IPS-11a (cell line): ENCODE data around the gene RAC3.
A peak's percentile ranks its signal among the peaks of the same experiment; 100 is the strongest.

ENCODE experiments used
- H3K4me3 ChIP-seq: one replicate; pipeline ENCODE4 v1.5.1; 2013; ENCODE audit warnings: low read depth, low read length, control low read depth

The RAC3 gene

GRCh38 chr17:82022310-82022980 lies 9.0 kb upstream of the RAC3 start, which contains the start of gene CENPX:
Gene CENPX, minus strand, starts transcription at chr17:82022878. Its CDS starts 17 bp downstream, at chr17:82022861.
- H3K4me3 ChIP-seq = peak within 1 kb of the TSS; percentile 85

GRCh38 chr17:82022981-82023446 lies 8.5 kb upstream of the RAC3 start, which contains the start of gene LRRC45:
Gene LRRC45, plus strand, starts transcription at chr17:82023305. Its CDS starts 339 bp downstream, at chr17:82023644.
- H3K4me3 ChIP-seq = peak within 1 kb of the TSS; percentile 85

- H3K4me3 ChIP-seq = peak overlapping the region; percentile 58
Measured at GRCh38 chr17:82023447-82024241, 7.8 kb upstream of the RAC3 start.

DNA sequence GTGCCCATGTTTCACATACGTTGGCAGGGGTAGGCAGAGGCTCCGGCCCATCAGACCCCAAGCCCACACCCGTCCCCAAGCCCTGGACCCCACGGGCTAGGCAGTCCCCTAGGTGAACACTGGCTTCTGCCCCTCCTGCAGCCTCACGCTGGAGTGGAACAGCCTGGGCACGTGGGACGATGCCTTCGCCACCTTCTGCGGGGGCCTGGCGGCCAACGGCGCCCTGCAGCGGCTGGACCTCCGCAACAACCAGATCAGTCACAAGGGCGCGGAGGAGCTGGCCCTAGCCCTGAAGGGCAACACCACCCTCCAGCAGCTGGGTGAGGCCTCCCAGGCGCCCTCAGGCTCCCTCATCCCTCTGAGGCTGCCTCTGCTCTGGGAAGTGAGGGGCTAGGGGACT lies 6.6 kb upstream of the RAC3 start:
- no peak overlapping the region for H3K4me3 ChIP-seq

DNA sequence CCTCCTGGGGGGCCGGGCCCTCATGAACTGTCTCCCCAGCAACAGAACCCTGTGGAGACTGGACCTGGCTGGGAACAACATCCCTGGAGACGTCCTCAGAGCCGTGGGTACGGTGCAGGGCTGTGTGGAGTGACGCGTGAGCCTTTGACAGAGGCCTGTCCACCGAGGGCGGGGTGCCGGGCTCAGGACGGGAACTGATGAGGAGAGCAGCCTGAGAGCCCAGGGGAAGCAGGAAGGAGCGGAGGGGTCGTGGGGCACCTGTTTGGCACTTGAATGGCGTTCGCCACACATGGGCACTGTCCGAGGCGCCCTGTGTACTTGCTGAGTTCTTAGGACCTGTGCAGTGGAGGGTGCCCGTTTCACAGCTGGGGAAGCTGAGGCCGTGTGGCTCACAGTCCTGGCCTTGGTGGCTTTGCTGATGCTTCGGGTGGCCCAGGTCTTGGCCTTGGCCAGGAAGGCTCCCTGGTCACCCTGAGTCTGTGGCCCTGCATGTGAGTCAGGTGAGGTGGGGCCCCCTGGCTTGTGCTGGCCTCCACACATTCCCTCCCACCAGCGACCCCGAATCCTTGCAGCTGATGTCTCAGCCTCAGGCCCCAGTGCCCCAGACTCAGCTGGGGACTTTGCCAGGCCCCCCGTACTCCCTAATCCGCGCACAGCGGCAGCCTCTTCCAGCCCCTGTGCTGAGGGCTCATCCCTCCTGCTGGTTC lies 5.9 kb upstream of the RAC3 start:
- no peak overlapping the region for H3K4me3 ChIP-seq

- no peak overlapping the region for H3K4me3 ChIP-seq
Measured at GRCh38 chr17:82028246-82028645, 3.2 kb upstream of the RAC3 start.

DNA sequence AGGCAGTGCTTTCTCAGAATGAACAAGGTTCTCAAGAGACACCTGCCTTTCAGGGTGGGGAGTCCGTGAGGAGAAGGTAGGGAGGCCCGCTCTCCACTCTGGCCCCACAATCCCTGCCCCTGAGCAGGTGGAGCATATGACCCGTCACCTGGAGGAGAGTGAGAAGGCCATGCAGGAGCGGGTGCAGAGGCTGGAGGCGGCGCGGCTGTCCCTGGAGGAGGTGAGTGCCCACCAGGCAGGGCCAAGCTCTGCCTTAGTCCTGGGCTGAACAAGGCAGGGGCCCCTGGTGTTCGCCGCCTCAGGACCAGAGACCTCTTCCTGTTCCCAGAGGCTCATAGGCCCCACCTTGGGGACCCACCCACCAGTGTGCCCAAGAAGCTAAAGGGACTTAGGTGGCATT lies 2.5 kb upstream of the RAC3 start:
- H3K4me3 ChIP-seq = no peak overlapping the region

DNA sequence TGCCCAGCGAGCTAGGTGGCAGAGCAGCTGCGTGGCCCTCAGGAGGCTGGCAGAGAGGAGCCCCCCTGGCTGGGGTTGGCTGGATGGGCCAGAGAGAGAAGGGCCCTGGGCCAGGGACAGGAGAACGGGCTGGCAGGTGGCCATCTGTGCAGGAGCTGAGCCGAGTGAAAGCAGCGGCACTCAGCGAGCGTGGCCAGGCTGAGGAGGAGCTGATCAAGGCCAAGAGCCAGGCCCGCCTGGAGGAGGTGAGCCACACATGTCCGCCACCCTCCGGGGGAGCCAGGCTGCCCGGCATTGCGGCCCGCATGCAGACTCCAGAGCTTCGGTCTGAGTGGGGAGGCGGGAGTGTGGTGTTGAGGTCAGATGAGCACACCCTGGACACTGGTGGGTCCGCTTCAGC lies 2.1 kb upstream of the RAC3 start:
- H3K4me3 ChIP-seq = no peak overlapping the region

GRCh38 chr17:82029990-82030469 lies 1.4 kb upstream of the RAC3 start:
- no peak overlapping the region for H3K4me3 ChIP-seq

- peak overlapping the region; percentile 45 for H3K4me3 ChIP-seq
Measured at GRCh38 chr17:82030470-82031302, 792 bp upstream of the RAC3 start.

GRCh38 chr17:82031885-82032627 lies 578 bp downstream of the RAC3 start:
- H3K4me3 ChIP-seq = peak overlapping the region; percentile 62

GRCh38 chr17:82033359-82034085 lies 2.0 kb downstream of the RAC3 start:
- no peak overlapping the region for H3K4me3 ChIP-seq

DNA sequence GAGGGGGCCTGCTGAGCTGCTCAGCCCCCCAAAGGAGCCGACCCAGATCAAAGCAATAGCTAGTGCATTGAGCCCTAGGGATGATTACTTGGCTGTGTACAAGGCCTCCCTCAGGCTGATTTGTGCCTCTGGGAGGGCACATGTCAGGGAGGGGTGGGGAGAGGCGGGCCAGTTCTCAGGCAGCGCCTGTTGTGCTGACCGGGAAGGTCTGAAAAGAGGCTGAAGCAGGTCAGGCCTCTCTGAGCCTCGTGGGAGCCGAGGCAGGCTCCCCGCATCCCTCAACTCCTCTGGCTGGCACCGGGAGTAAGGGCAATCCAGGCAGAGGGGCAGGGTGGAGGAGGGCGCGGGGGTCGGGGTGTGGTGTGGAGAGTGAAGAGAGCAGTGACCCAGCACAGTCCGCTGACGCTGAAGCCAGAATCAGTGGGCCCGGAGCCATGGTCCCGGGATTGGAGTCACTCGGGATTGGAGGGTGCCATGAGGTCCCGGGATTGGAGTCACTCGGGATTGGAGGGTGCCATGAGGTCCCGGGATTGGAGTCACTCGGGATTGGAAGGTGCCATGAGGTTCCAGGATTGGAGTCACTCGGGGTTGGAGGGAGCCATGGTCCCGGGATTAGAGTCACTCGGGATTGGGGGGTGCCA lies 3.0 kb downstream of the RAC3 start:
- no peak overlapping the region for H3K4me3 ChIP-seq

DNA sequence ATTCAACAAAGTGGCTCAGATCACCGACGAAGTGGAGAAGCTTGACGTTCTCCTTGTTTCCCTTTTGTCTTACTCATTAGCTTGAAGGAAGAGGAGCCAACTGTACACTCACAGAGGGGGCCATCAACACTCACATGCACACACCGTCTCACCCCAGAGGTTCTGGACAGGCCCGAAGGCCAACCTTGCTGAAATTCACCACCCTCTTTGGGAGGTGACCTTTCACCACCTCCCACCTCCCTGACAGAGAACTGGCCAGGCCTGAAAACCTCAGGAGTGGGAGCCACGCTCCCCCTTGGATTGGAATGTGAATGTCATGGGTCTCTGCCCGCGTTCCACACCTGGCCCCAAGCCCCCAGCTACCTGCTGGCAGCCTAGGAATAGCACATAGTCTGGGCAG lies 4.0 kb downstream of the RAC3 start:
- H3K4me3 ChIP-seq = no peak overlapping the region

DNA sequence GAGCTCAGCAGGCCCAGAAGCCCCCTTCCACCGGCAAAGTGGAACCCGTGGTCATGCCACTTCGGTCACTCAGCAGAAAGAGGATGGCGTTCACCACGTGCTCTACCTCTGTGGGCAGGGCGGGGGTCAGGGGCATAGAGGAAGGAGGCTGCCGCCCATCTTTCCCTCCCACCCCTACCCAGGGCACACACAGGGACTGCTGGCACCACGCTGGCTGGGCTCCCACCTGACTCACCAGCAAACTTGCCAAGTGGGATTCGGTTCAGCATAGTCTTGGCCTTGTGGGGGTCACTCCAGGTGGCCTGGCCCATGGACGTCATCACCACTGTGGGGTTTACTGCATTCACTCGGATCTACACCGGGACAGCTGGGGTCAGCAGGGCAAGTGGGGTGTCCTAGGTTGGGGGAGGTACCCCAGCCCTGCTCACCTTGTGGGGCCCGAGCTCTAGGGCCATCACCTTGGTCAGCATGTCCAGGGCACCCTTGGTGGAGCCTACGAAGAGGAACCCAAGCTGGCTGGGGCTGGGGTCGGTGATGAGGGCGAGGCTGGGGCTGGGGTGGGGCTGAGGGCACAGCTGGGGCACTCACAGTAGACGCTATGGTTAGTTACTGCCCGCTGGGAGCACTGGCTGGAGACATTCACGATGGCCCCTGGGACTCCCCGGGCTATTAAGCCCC lies 4.6 kb downstream of the RAC3 start:
- no peak overlapping the region for H3K4me3 ChIP-seq

DNA sequence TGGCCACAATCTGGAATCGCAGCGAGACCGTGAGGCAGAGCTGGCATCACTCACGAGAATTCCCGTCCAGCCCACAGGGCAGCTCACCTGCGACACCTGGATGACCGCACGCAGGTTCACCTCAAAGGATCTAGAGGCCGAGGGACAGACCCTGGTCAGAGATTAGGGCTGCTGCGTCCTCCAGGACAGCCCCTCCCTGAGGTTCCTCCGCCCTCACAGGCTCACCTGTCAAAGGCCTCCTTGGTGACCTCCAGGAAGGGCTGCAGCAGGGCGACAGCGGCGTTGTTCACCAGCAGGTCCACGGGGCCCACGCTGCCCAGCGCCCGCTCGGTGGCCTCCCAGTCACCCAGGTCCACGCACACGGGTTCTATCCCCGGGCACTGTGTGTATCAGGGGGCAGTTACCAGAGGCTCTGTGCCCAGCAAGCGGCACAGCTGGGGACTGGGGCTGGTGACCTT lies 5.2 kb downstream of the RAC3 start:
- H3K4me3 ChIP-seq = peak overlapping the region; percentile 49

DNA sequence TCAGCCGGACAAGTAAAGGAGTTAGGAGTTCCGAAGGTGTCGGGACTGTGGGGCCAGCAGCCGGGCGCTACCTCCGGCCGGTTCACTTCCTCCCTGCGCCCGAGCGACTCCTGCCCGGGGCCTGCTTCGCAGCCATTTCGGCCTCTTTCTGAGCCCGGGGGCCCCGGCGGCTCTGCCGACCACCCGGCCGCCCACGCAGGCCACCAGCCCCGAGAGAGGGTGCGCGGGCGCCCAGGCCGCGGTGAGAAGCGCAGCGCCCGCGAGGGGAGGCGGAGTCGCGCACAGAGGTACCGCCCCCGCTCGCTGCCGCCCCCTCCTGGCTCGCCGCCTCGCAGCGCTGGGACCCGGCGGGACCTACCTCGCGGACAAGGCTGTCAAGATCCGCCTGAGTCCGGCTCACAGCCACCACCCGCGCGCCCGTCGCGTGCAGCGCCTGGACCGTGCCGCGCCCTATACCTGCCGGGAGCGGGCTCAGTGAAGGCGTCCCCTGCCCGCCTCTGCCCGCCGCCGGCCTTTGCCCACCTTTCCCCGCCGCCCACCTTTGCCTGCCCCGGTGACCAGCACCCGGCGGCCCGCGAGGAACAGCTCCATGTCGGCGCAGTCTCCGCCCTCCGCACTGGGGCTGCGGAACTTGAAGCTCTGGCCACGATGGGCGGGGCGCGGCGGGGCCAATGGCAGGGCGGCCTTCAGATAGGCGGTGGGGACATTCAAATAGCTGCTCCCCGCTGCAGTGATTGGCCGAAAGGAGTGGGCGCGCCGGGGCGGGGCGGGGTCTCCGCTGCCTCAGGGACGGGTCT lies 5.8 kb downstream of the RAC3 start, which contains the start of gene DCXR:
Gene DCXR (minus strand): TSS at position 606 of the 797 bp plus-strand sequence. CDS start 15 bp downstream, at position 591.
- peak within 1 kb of the TSS; percentile 49 for H3K4me3 ChIP-seq
